Limb (tissue), 2 donors: ENCODE measurements around the gene PODXL2.
"Not testable (repeated sequence)": the region's sequence is repeated elsewhere in the genome, so short reads cannot be mapped to it uniquely, and the experiment has no call there.

Experiments used
- DNase-seq, 2 donors: peaks; one replicate each; pipeline ENCODE4 v3.0.0-alpha.2; 2016; ENCODE audit errors: extremely low spot score in 2 of 2

Gene PODXL2

DNA sequence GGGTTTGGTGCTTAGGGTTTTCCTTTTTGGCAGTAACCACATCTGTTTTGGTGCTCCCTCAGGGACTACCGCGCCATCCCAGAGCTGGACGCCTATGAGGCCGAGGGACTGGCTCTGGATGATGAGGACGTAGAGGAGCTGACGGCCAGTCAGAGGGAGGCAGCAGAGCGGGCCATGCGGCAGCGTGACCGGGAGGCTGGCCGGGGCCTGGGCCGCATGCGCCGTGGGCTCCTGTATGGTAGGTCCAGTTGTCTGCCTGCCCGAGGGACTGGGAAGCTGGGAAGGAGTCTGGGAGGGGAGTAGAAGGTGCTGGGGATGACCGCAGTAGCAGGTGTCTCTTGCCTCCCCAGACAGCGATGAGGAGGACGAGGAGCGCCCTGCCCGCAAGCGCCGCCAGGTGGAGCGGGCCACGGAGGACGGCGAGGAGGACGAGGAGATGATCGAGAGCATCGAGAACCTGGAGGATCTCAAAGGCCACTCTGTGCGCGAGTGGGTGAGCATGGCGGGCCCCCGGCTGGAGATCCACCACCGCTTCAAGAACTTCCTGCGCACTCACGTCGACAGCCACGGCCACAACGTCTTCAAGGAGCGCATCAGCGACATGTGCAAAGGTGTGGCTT is 24.3 kb upstream of the PODXL2 start:
- DNase-seq: no peak

GRCh38 chr3:127605547-127605946 is 23.4 kb upstream of the PODXL2 start:
- not testable (repeated sequence) for DNase-seq

DNA sequence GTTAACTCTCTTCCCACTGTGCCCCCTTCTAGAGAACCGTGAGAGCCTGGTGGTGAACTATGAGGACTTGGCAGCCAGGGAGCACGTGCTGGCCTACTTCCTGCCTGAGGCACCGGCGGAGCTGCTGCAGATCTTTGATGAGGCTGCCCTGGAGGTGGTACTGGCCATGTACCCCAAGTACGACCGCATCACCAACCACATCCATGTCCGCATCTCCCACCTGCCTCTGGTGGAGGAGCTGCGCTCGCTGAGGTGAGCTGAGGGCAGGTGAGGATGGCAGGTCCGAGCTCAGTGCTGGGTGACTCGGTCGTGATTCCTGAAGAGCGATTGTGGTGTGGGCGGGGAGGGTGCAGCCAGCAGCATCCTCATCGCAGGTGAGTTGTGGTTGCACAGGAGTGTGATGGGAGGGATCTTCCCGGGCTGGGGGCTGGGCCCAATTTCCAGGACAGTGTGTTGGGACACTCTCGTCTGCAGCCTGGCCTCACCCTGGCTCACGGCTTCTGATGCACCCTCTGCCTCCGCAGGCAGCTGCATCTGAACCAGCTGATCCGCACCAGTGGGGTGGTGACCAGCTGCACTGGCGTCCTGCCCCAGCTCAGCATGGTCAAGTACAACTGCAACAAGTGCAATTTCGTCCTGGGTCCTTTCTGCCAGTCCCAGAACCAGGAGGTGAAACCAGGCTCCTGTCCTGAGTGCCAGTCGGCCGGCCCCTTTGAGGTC is 22.7 kb upstream of the PODXL2 start:
- no peak for DNase-seq

DNA sequence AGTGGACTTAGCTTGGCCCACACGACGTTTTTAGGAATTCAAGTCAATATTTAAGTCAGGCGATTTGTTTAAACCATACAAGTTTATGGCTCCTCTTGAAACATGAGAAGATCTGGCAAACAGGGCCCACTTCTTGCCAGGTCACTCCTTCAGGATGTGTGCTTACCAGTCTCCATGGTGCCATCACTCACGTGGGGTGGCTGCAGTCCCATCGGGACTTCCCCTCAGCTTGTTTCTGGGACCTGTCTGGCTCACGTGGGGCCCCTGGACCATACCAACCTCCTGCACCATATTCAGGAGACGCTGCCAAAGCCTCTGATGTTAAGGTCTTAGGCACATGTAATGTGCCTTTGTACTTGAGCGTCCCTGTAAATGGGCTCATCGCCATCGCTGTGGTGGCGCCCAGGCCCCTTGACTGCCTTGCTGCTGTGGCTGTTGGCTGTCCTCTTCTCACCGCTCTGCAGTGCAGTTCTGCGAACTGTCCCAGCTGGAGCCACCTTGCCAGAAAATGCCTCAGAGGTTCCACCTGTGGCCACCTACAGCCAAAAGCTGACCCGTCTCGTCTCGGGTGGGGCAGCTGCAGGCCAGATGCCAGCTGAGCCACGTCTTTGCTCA is 21.9 kb upstream of the PODXL2 start:
- DNase-seq: no peak

- DNase-seq: no peak
Observed at GRCh38 chr3:127607675-127608361, 21.2 kb upstream of the PODXL2 start.

DNA sequence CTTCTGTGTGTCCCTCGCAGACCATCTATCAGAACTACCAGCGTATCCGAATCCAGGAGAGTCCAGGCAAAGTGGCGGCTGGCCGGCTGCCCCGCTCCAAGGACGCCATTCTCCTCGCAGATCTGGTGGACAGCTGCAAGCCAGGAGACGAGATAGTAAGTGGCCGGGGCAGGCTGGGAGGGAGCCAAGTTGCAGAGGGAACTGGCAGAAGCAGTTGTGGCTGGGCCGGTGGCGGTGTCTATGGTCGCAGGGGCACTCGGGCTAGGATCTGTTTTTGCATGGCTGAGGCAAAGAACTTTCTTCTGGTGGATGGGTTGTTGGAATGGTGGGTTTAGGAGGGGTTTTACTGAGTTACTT is 20.6 kb upstream of the PODXL2 start:
- DNase-seq: no peak

GRCh38 chr3:127610105-127610504 is 18.9 kb upstream of the PODXL2 start:
- no peak for DNase-seq

DNA sequence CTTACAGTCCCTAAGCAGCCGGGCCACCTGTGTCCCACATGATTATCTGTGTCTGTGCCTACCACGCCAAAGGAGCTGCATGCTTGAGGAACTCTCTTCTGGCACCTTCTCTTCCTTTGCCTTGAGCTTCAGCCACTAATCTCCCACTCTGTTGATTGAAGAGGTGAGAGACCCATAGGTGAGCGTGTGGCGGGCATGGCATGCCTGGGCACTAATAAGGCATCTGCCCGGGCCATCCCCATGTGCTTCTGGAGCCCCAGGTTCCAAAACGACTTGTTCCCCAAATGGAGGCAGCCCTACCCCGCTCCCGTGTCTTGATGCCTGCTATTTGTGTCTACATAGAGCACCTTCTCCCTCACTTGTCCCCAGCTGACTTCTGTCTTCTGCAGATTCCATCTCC is 17.7 kb upstream of the PODXL2 start:
- DNase-seq: no peak

DNA sequence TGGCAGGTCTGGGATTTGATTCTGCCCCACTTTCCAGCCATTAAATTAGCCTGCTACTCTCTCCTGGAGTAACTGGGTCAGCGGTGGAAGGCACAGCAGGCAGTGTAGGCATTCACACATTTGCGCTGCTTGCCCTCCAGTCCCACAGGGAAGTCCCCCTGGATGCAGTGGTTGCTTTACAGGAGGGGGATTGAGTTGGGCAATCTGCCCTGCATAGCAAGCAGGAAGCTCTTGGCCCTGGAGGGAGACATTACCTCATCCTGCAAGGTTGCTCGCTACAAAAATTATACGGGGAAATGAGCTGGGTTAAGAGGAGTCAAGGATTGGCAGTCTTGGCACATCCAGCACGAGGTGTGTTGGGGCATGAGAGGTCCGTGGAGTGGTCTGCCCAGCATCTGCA is 16.0 kb upstream of the PODXL2 start:
- DNase-seq: no peak

DNA sequence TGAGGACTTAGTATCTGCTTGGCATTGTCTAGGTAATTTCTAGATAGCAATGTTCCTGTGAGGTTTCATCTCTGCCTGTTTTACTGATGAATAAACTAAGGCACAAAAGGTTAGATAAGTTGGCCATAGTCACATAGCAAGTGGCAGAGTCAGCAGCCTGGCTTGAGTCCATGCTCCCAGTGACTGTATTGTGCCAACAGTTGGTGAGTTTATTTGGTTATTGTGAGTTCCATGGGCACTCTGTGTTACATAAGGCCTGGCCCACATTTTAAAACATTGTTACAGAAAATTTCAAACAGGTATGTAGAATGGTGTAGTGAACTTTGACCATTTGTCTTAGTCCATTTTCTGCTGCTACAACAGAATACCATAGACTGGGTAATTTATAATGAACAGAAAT is 15.6 kb upstream of the PODXL2 start:
- no peak for DNase-seq

DNA sequence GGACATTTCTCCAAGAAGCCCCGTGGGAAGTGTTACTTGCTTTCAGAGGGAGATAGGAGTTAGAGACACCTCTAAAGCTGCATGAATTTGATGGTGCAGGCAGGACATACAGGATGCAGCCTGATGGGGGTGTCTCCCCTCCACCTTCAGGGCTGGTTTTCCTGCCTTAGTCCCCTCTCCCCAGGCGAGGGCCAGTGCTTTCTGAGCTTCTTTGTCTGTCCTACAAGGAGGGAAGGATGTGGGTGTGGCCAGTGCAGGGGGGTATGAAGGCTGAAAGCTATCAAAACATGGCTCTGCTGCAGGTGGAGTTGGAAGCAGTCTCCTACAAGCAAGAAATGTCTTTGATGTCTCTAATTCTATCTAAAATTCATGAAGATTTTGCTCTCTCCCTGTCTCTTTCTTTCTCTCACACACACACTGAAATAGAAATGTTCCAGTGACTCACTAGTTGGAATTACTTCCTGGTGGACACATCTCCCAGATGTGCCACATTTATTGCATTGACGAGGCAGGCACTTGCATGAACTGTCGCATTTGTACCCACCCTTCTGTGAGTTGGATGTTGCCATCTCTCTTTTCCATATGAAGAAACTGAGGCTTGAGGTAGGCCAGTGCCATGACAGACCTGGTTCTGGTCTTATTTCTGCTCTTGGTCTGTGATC is 13.9 kb upstream of the PODXL2 start:
- DNase-seq: no peak

DNA sequence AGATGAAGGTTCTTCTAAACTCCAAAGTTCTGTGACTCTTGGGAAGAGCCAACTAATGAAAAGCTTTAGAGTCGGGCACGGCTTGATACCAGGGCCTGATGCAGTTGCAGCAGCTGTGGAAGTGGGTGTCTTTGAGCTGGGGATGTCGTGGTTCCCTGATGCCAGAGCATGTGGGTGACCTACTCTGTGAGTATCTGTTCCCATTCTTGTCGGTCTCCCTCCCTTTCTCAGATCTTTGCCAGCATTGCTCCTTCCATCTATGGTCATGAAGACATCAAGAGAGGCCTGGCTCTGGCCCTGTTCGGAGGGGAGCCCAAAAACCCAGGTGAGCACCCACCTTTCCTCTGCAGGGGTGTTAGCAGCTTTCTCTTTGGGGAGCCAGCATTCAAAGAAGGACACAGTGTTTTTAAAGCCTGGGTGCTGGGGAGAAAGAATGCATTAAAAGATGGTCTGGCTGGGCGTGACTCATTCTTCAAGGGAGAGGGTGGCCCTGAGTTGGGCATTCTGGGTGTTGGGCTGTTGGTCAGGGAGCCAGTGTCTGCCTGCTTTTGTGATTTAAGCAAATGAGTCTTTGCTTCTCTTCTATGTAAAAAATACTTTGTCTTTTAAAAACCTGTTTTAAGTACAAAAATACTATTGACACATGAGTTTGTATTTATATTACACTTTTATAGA is 13.2 kb upstream of the PODXL2 start:
- no peak for DNase-seq

DNA sequence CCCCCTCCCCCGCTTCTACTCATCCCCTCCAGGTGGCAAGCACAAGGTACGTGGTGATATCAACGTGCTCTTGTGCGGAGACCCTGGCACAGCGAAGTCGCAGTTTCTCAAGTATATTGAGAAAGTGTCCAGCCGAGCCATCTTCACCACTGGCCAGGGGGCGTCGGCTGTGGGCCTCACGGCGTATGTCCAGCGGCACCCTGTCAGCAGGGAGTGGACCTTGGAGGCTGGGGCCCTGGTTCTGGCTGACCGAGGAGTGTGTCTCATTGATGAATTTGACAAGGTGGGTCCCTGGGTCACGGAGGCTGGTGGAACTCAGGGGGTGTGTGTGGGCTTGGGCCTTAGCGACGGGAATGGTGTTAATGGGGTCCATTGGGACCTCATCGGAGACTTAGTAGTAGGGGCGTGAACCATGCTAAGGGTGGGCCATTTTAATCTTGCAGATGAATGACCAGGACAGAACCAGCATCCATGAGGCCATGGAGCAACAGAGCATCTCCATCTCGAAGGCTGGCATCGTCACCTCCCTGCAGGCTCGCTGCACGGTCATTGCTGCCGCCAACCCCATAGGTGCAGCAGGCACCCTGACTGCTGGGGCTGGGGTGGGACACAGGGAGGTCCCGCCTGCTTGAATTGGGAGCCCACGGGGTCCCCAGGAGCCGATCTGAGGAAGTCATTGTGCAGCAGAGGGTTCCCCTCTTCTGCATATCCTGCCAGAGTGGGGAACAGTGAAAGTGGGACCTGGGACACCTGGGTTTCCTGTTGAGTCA is 12.0 kb upstream of the PODXL2 start:
- no peak for DNase-seq

DNA sequence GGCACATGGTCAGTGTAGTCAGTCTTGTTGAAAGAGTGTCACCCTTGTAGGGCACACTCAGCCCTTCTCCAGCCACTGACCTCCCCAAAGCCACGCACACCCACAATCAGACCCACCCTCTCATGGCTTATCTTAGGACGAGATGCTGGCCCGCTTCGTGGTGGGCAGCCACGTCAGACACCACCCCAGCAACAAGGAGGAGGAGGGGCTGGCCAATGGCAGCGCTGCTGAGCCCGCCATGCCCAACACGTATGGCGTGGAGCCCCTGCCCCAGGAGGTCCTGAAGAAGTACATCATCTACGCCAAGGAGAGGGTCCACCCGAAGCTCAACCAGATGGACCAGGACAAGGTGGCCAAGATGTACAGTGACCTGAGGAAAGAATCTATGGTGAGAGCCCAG is 10.1 kb upstream of the PODXL2 start:
- no peak for DNase-seq

DNA sequence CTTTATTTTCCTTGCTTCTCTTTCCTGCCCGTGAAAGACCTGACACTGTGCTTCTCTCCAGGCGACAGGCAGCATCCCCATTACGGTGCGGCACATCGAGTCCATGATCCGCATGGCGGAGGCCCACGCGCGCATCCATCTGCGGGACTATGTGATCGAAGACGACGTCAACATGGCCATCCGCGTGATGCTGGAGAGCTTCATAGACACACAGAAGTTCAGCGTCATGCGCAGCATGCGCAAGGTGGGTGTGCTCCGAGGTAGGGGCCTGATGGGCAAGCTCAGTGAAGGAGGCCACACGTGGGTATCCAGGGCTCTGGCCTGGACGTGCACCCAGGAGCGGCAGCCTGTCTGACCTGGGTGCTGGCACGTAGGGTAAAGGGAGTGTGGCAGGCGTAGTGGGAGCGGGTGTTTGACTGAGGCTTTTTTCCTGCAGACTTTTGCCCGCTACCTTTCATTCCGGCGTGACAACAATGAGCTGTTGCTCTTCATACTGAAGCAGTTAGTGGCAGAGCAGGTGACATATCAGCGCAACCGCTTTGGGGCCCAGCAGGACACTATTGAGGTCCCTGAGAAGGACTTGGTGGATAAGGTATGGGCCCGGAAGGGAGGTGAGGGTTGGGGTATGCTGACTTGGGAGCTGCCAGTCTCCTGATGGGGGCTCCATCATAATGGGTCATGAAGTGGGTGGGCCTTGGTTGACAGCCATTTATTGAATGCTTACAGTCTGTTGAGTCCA is 8.2 kb upstream of the PODXL2 start:
- no peak for DNase-seq

DNA sequence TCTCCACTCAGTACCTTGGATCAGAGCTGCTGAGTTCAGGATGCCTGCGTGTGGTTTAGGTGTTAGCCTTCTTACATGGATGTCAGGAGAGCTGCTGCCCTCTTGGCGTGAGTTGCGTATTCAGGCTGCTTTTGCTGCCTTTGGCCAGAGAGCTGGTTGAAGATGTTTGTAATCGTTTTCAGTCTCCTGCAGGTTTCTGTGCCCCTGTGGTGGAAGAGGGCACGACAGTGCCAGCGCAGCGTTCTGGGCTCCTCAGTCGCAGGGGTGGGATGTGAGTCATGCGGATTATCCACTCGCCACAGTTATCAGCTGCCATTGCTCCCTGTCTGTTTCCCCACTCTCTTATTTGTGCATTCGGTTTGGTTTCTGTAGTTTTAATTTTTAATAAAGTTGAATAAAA is 7.0 kb upstream of the PODXL2 start:
- DNase-seq: no peak

- no peak for DNase-seq
Observed at GRCh38 chr3:127622772-127623576, 6.0 kb upstream of the PODXL2 start.

DNA sequence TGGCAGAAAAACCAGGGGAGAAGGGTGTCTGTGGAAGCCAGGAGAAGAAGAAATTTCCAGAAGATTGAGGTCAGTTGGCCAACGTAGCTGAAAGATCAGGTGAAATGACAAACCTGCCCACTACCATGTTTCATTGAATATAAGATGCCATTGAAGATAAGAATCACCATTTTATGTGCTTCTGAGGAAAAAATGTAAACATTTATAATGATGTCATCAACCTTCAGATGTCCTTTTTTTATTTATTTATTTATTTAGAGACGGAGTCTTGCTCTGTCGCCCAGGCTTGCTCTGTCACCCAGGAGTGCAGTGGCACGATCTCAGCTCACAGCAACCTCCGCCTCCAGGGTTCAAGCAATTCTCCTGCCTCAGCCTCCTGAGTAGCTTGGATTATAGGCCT is 4.9 kb upstream of the PODXL2 start:
- no peak for DNase-seq

DNA sequence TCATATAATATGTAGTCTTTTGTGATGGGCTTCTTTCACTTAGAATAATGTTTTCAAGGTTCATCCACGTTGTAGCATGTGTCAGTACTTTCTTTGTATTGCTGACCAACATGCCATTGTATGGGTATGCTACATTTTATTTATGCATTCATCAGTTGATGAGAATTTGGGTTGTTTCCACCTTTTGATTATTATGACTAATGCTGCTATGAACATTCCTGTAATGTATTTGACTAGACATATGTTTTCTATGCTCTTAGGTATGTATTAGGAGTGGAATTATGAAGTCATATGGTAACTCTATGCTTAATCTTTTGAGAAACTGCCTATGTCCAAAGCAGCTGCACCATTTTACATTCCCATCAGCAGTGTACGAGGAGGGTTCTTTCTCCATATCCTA is 3.2 kb upstream of the PODXL2 start:
- no peak for DNase-seq
